PC-3 (cell line): ENCODE measurements around the gene PTDSS2. TPM values are rescaled to one million over a fixed set of nuclear protein-coding genes. Genes with fewer than 3 reads are reported as not detected.
"Not testable (repeated sequence)": the region's sequence is repeated elsewhere in the genome, so short reads cannot be mapped to it uniquely, and the experiment has no call there.

Experiments
- ATAC-seq: fragments of 200-7000 bp; cut with Tn5 transposase; 2 replicates; pipeline ENCODE4 v1.9.1; 2020; ENCODE audit warnings: mild to moderate bottlenecking, moderate library complexity
- BruUV-seq: library from RNA; stranded (reverse); fragments of 400-500 nt; replicated peaks from 2 replicates; lab custom pipeline; 2021; lab: Mats Ljungman, UMichigan
- CTCF ChIA-PET: fragments of 300-600 bp; sonication (Branson Sonifier 250); formaldehyde crosslinking; loops from one replicate; lab custom pipeline; 2022; ENCODE audit warnings: antibody characterized with exemption; lab: Charles Lee
- POLR2A ChIA-PET: fragments of 300-600 bp; sonication (Branson Sonifier 250); formaldehyde crosslinking; loops from one replicate; lab custom pipeline; 2022; ENCODE audit warnings: antibody characterized with exemption; ENCODE audit not compliant: unreplicated experiment; lab: Charles Lee
- DNase-seq: peaks from one replicate; pipeline ENCODE4 v3.0.0-alpha.2; 2015
- H2AFZ ChIP-seq: fragments of 300-600 bp; sonication (generic); 2 replicates; pipeline ENCODE4 v1.6.0; 2016; ENCODE audit warnings: antibody characterized with exemption, low read length
- H3F3A ChIP-seq: fragments of 300-600 bp; sonication (generic); one replicate; pipeline ENCODE4 v1.6.0; 2017; ENCODE audit warnings: antibody characterized with exemption, low read length, control low read depth, mild to moderate bottlenecking; ENCODE audit not compliant: unreplicated experiment
- H3K27ac ChIP-seq: fragments of 300-600 bp; sonication (generic); 2 replicates; pipeline ENCODE4 v1.5.1; 2016; ENCODE audit warnings: mild to moderate bottlenecking, low read length
- H3K27me3 ChIP-seq: fragments of 300-600 bp; sonication (generic); 2 replicates; pipeline ENCODE4 v1.6.1; 2016; ENCODE audit warnings: low read length, mixed read lengths
- H3K36me3 ChIP-seq: fragments of 300-600 bp; sonication (generic); 2 replicates; pipeline ENCODE4 v1.6.1; 2016; ENCODE audit warnings: low read depth, mixed run types, low read length, mixed read lengths
- H3K4me1 ChIP-seq: fragments of 300-600 bp; sonication (generic); 2 replicates; pipeline ENCODE4 v1.5.1; 2016; ENCODE audit warnings: low read length; ENCODE audit not compliant: insufficient read depth
- H3K4me2 ChIP-seq: fragments of 300-600 bp; sonication (generic); 2 replicates; pipeline ENCODE4 v1.6.0; 2016; ENCODE audit warnings: low read length
- H3K4me3 ChIP-seq: fragments of 300-600 bp; sonication (generic); 2 replicates; pipeline ENCODE4 v1.5.1; 2016; ENCODE audit warnings: mild to moderate bottlenecking, low read length, mixed read lengths
- H3K79me2 ChIP-seq: fragments of 300-600 bp; sonication (generic); 2 replicates; pipeline ENCODE4 v1.6.1; 2017; ENCODE audit warnings: low read length, mixed read lengths
- H3K9ac ChIP-seq: fragments of 300-600 bp; sonication (generic); 2 replicates; pipeline ENCODE4 v1.6.0; 2016; ENCODE audit warnings: mild to moderate bottlenecking, low read length
- H3K9me2 ChIP-seq: fragments of 300-600 bp; sonication (generic); replicated peaks from 2 replicates; pipeline ENCODE4 v1.6.1; 2016; ENCODE audit warnings: mixed run types, low read length, mixed read lengths
- H3K9me3 ChIP-seq: fragments of 300-600 bp; sonication (generic); 2 replicates; pipeline ENCODE4 v1.6.1; 2016; ENCODE audit warnings: low read length, mixed read lengths
- H4K20me1 ChIP-seq: fragments of 300-600 bp; sonication (generic); 2 replicates; pipeline ENCODE4 v1.6.1; 2016; ENCODE audit warnings: low read length, mixed read lengths
- CTCF ChIP-seq: fragments of 300-600 bp; sonication (generic); conservative IDR thresholded peaks from 2 replicates; pipeline ENCODE4 v1.5.1; 2017; ENCODE audit warnings: antibody characterized with exemption, low read depth, mild to moderate bottlenecking, low read length
- EZH2 ChIP-seq: fragments of 300-600 bp; sonication (generic); IDR thresholded peaks from one replicate; pipeline ENCODE4 v1.6.1; 2017; ENCODE audit warnings: antibody characterized with exemption, mild to moderate bottlenecking, low read length; ENCODE audit not compliant: unreplicated experiment
- EZH2phosphoT487 ChIP-seq: fragments of 300-600 bp; sonication (generic); IDR thresholded peaks from 2 replicates; pipeline ENCODE4 v1.6.1; 2018; ENCODE audit warnings: mild to moderate bottlenecking, antibody characterized with exemption, low read length, borderline replicate concordance
- intact Hi-C: fragments of 100-400 bp; cut with micrococcal nuclease; formaldehyde crosslinking; loops from 2 replicates; pipeline ENCODE4 v1.9.0; 2023
- total RNA-seq: library from RNA; depleted of rRNA; stranded (reverse); fragments of >200 nt; gene quantifications from 2 replicates; pipeline ENCODE4 v1.2.3, GENCODE V29; 2014

PTDSS2 gene
- total RNA-seq, 1 experiment from 2014 or later: 53.0 TPM

GRCh38 chr11:516400-516799 lies 66.3 kb downstream of the PTDSS2 start:
- ChIA-PET POLR2A (no interaction called here), CTCF (no interaction called here)
- H4K20me1 ChIP-seq: no peaks in the 10 kb centered on the region
- H2AFZ ChIP-seq: no peak overlapping the region
- peaks cover 2% of the 10 kb centered on the region; the same call in 1 of the 2 replicates for H3K36me3 ChIP-seq
- no peaks in the 10 kb centered on the region for H3K9me3 ChIP-seq
- no peak for TF ChIP-seq CTCF
- no peak for TF ChIP-seq EZH2
- no peak for TF ChIP-seq EZH2phosphoT487
- no peak for DNase-seq
- H3K27me3 ChIP-seq: no peaks in the 10 kb centered on the region
- no TSS peak for BruUV-seq
- no peak overlapping the region for H3K9ac ChIP-seq
- no peaks in the 10 kb centered on the region for H3K79me2 ChIP-seq
- no peaks in the 10 kb centered on the region for H3K9me2 ChIP-seq
- ATAC-seq: no peak
- no peaks in the 10 kb centered on the region for H3F3A ChIP-seq
- H3K4me3 ChIP-seq: no peak overlapping the region
- no peak overlapping the region for H3K27ac ChIP-seq
- no peak overlapping the region for H3K4me2 ChIP-seq
- intact Hi-C loops: no loop called here
- no peaks in the 10 kb centered on the region for H3K4me1 ChIP-seq

GRCh38 chr11:516918-517685 lies 67.0 kb downstream of the PTDSS2 start:
- H3K9me2 ChIP-seq, H3K27ac ChIP-seq, H3K36me3 ChIP-seq, POLR2A ChIA-PET, H3K9ac ChIP-seq, CTCF ChIA-PET, H3K4me2 ChIP-seq, H3K4me1 ChIP-seq, H3K79me2 ChIP-seq, ATAC-seq, H4K20me1 ChIP-seq, H3K27me3 ChIP-seq, BruUV-seq, H3F3A ChIP-seq, H3K4me3 ChIP-seq, DNase-seq, H2AFZ ChIP-seq, intact Hi-C loops, H3K9me3 ChIP-seq: not testable (repeated sequence)

GRCh38 chr11:518463-519202 lies 68.6 kb downstream of the PTDSS2 start:
- ChIA-PET POLR2A (no interaction called here), CTCF (interaction anchor here (0.6 to 0.8 kb wide), 6 partner anchors 12 to 111 kb away, joined by 3 to 7 read pairs (median 3); partner anchors contain the start of gene PTDSS2)
- Histone ChIP-seq H3F3A (no peaks in the 10 kb centered on the region), H3K9me2 (no peaks in the 10 kb centered on the region), H3K27me3 (no peaks in the 10 kb centered on the region), H3K27ac (peak overlapping the region; percentile 51), H3K9ac (no peak overlapping the region), H3K4me1 (no peaks in the 10 kb centered on the region), H3K9me3 (no peaks in the 10 kb centered on the region), H3K4me3 (no peak overlapping the region), H3K79me2 (no peaks in the 10 kb centered on the region), H3K4me2 (no peak overlapping the region), H3K36me3 (peaks cover 2% of the 10 kb centered on the region; the same call in 1 of the 2 replicates), H4K20me1 (no peaks in the 10 kb centered on the region), H2AFZ (peak overlapping the region; percentile 63; the same call in 1 of the 2 replicates)
- intact Hi-C loops: loop anchor here (1.0 kb wide), 1 partner anchor 11 kb away; the partner anchor contains the start of gene RNH1
- DNase-seq: peak; percentile 95
- ATAC-seq: peak; percentile 100
- TF ChIP-seq EZH2phosphoT487 (0 out of 2 replicates have a peak, but pooled peaks have one; percentile 49), EZH2 (no peak), CTCF (peak; percentile 91)
- BruUV-seq: no TSS peak
